Gastrocnemius medialis (tissue), 4 donors: Measurements from ENCODE around the gene ZNF592. TPM values are rescaled to one million over a fixed set of nuclear protein-coding genes. Genes with fewer than 3 reads are reported as not detected.

Source experiments
- ATAC-seq, 2 donors: fragments of 150-250 bp; one replicate each; pipeline ENCODE4 v1.9.1; 2016
- DNase-seq, 2 donors: peaks; one replicate each; pipeline ENCODE4 v3.0.0-alpha.2; 2019
- H3K27ac ChIP-seq, 4 donors: fragments of 200-600 bp; sonication (generic); 1 replicate in 1 of 4; 2 replicates in 3 of 4; pipeline ENCODE4 v1.5.1; 2016 to 2018; ENCODE audit warnings: mild to moderate bottlenecking in 2 of 4, moderate library complexity in 1 of 4
- H3K27me3 ChIP-seq, 3 donors: fragments of 200-600 bp; sonication (generic) in 2 of 3; 1 replicate in 1 of 3; 2 replicates in 2 of 3; pipeline versions ENCODE4 v1.5.1 to v1.6.0; 2016 to 2019; ENCODE audit warnings: mild to moderate bottlenecking in 1 of 3, moderate library complexity in 1 of 3
- H3K36me3 ChIP-seq, 2 donors: fragments of 200-600 bp; sonication (generic) in 1 of 2; one replicate each; pipeline ENCODE4 v1.5.1; 2017 to 2018
- H3K4me1 ChIP-seq, 2 donors: fragments of 200-600 bp; sonication (generic) in 1 of 2; one replicate each; pipeline ENCODE4 v1.5.1; 2016 to 2017; ENCODE audit warnings: mild to moderate bottlenecking in 2 of 2
- H3K4me3 ChIP-seq, 4 donors: fragments of 200-600 bp; sonication (generic) in 3 of 4; 1 replicate in 1 of 4; 2 replicates in 3 of 4; pipeline ENCODE4 v1.5.1; 2016 to 2019; ENCODE audit warnings: mild to moderate bottlenecking in 2 of 4
- H3K9me3 ChIP-seq, 3 donors: fragments of 200-600 bp; sonication (generic) in 2 of 3; 1 replicate in 1 of 3; 2 replicates in 2 of 3; pipeline ENCODE4 v1.5.1; 2016 to 2019
- CTCF ChIP-seq, 5 experiments: fragments of 450-650 bp in 3 of 5; fragments of 200-600 bp in 2 of 5; sonication (generic) in 2 of 5; IDR thresholded peaks in 4 of 5; conservative IDR thresholded peaks in 1 of 5; 1 replicate in 4 of 5; 2 replicates in 1 of 5; pipeline ENCODE4 v1.5.1; 2016 to 2019; ENCODE audit warnings: antibody characterized with exemption in 5 of 5, mild to moderate bottlenecking in 3 of 5, moderate library complexity in 3 of 5
- POLR2A ChIP-seq, 2 donors: fragments of 450-650 bp; IDR thresholded peaks; one replicate each; pipeline ENCODE4 v1.6.1; 2017; ENCODE audit warnings: antibody characterized with exemption in 2 of 2, mild to moderate bottlenecking in 2 of 2, moderate library complexity in 2 of 2
- in situ Hi-C, 4 donors: fragments of 200-750 bp; cut with MboI; loops; one replicate each; pipeline versions ENCODE4 v1.15.0 to v1.8.0; 2017; ENCODE audit warnings: low sequenced_read_pairs in 4 of 4
- intact Hi-C: fragments of 100-400 bp; cut with DNase I; formaldehyde crosslinking; loops from one replicate; pipeline ENCODE4 v1.15.1; 2023; ENCODE audit warnings: low total_unique reads
- total RNA-seq, 4 donors: library from RNA; depleted of rRNA; stranded (reverse); fragments of >200 nt; gene quantifications; one replicate each; pipeline versions ENCODE4 v1.1.0 to v1.2.3, GENCODE V29; 2016

ZNF592 gene
- total RNA-seq, 4 donors from 2014 or later: 30.0 to 49.2 (median 33.8) TPM

DNA sequence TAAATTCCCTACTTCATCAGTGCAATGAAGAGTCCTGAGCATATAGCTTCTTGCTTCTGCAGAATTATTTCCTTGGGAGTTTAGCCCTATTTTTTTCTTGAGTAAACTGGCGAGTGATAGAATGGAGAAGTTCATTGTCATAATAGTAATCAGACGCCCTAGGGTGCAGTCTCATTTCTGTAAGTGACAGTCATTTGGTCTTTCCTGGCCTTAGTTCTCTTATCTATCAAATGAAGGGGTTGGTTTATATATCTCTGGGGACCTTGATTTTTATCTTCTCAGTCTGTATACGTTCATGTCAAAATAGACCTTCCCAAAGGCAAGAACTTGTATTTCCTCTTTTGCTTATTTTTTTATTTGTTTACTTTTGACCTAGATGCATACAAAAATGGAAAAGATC, 58.8 kb downstream of the ZNF592 start:
- TF ChIP-seq CTCF (IDR thresholded peaks at IDR 0.05 in 4 of 5, conservative IDR thresholded peaks at IDR 0.05 in 1 of 5): no peak
- no peak for TF ChIP-seq POLR2A (IDR thresholded peaks at IDR 0.05)
- Histone ChIP-seq H3K4me3 (no peak overlapping the region), H3K9me3 (no peaks in the 10 kb centered on the region), H3K36me3 (peaks cover 0 to 32% of the 10 kb centered on the region in 2 donors), H3K27ac (no peak overlapping the region), H3K27me3 (no peaks in the 10 kb centered on the region), H3K4me1 (peaks cover 4 to 11% of the 10 kb centered on the region in 2 donors)
- intact Hi-C loops (no loop called here), in situ Hi-C loops (no loop called here)
- DNase-seq (no peak), ATAC-seq (no peak)

DNA sequence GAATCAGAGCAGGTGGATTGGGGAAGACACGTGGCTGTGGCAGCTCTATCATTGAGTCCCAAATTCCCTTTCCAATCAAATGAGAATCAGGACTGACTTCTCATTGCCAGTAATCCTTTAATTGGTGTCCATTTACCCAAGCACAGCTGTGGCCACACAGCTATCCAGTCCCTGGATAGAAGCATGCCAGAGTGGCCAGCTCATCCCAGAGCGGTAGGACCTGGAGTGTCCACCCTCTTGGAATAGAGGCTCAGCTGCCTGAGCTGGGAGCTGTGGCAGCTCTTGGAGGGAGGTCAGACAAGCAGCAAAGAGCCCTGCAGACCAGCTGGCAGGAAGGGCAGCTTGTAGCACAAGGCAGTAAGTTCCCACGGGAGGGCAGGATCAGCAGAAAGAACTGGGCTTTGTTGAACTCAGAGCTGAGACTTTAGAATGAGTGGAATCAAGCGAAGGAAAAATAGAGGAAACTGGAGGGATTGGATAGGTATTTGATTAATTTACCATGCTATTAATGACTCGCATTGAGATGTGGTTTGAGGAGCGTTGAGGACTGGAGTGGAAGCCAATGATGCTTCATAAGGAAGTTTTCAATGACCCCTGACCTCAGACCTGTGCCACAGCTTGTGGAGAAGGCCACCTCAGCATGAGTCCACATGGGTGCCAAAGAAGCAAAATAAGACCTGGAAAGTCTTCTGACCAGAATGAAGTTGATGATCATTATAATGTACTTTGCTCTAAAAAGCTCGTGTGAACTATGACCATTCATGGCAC, 61.9 kb downstream of the ZNF592 start:
- peaks cover 0 to 12% of the 10 kb centered on the region in 2 donors for H3K36me3 ChIP-seq
- ATAC-seq (peak; percentile 45 to 57), DNase-seq (no peak)
- H3K27ac ChIP-seq: peak overlapping the region in 1 of 4 donors; percentile 46
- TF ChIP-seq CTCF (IDR thresholded peaks at IDR 0.05 in 4 of 5, conservative IDR thresholded peaks at IDR 0.05 in 1 of 5) (no peak), POLR2A (IDR thresholded peaks at IDR 0.05) (no peak)
- H3K27me3 ChIP-seq: no peaks in the 10 kb centered on the region
- H3K4me3 ChIP-seq: no peak overlapping the region
- in situ Hi-C loops (loop anchor here in 1 of 4 donors (10.0 kb wide), 1 partner anchor 55 kb away; no protein-coding TSS in a partner anchor), intact Hi-C loops (loop anchor here (10.0 kb wide), 1 partner anchor 215 kb away; no protein-coding TSS in a partner anchor)
- H3K9me3 ChIP-seq: no peaks in the 10 kb centered on the region
- peaks cover 4 to 11% of the 10 kb centered on the region in 2 donors for H3K4me1 ChIP-seq

GRCh38 chr15:84811151-84811550, 62.8 kb downstream of the ZNF592 start:
- Histone ChIP-seq H3K36me3 (peaks cover 0 to 3% of the 10 kb centered on the region in 2 donors), H3K27me3 (no peaks in the 10 kb centered on the region), H3K4me3 (no peak overlapping the region), H3K9me3 (no peaks in the 10 kb centered on the region), H3K4me1 (peaks cover 4 to 11% of the 10 kb centered on the region in 2 donors), H3K27ac (no peak overlapping the region)
- in situ Hi-C loops: loop anchor here in 1 of 4 donors (10.0 kb wide), 1 partner anchor 56 kb away; no protein-coding TSS in a partner anchor
- intact Hi-C loops: loop anchor here (10.0 kb wide), 1 partner anchor 216 kb away; no protein-coding TSS in a partner anchor
- ATAC-seq (no peak), DNase-seq (no peak)
- TF ChIP-seq CTCF (IDR thresholded peaks at IDR 0.05 in 4 of 5, conservative IDR thresholded peaks at IDR 0.05 in 1 of 5) (no peak), POLR2A (IDR thresholded peaks at IDR 0.05) (no peak)

DNA sequence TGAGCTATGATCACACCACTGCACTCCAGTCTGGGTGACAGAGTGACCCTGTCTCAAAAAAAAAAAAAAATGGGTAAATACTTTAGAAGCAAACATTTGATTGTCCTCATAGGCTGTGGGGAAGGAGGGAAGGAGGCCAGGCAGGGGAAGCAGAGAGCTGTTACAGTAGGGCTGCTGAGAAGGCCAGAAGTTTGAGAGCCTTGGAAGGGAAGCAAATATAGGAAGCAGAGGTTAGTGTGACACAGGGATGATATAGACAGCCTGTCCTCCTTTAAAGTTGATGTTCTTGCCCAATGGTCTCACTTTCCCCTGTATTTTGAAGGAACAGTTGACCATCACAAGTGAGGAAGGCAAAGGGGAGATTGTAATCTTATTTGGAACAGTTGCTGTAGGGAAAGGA, 63.4 kb downstream of the ZNF592 start:
- H3K9me3 ChIP-seq: no peaks in the 10 kb centered on the region
- DNase-seq (no peak), ATAC-seq (no peak)
- no peak overlapping the region for H3K4me3 ChIP-seq
- in situ Hi-C loops (loop anchor here in 1 of 4 donors (10.0 kb wide), 1 partner anchor 57 kb away; no protein-coding TSS in a partner anchor), intact Hi-C loops (loop anchor here (10.0 kb wide), 1 partner anchor 217 kb away; no protein-coding TSS in a partner anchor)
- no peaks in the 10 kb centered on the region for H3K36me3 ChIP-seq
- no peaks in the 10 kb centered on the region for H3K27me3 ChIP-seq
- TF ChIP-seq CTCF (IDR thresholded peaks at IDR 0.05 in 4 of 5, conservative IDR thresholded peaks at IDR 0.05 in 1 of 5): no peak
- TF ChIP-seq POLR2A (IDR thresholded peaks at IDR 0.05): no peak
- no peak overlapping the region for H3K27ac ChIP-seq
- peaks cover 9 to 16% of the 10 kb centered on the region in 2 donors for H3K4me1 ChIP-seq
